Cardiac muscle cell (in vitro differentiated cells and primary cell): ENCODE measurements around the gene PAK2. TPM values are rescaled to one million over a fixed set of nuclear protein-coding genes. Genes with fewer than 3 reads are reported as not detected.

ENCODE experiments used
- DNase-seq, 2 donors: peaks; one replicate each; pipeline versions ENCODE4 v3.0.0 to v3.0.0-alpha.2; 2010 to 2017; ENCODE audit warnings: low read depth in 1 of 2, low spot score in 1 of 2
- H3K27ac ChIP-seq: fragments of 200-600 bp; sonication (generic); 2 replicates; pipeline ENCODE4 v1.5.1; 2016
- H3K27me3 ChIP-seq: fragments of 200-600 bp; sonication (generic); 2 replicates; pipeline ENCODE4 v1.6.0; 2016; ENCODE audit warnings: control low read depth
- H3K36me3 ChIP-seq: fragments of 200-600 bp; sonication (generic); 2 replicates; pipeline ENCODE4 v1.5.1; 2016; ENCODE audit warnings: control low read depth
- H3K4me1 ChIP-seq: fragments of 200-600 bp; sonication (generic); 2 replicates; pipeline ENCODE4 v1.8.1; 2017; ENCODE audit warnings: low read depth, mild to moderate bottlenecking, mixed run types
- H3K4me3 ChIP-seq: fragments of 200-600 bp; sonication (generic); 2 replicates; pipeline ENCODE4 v1.5.1; 2016; ENCODE audit warnings: mild to moderate bottlenecking
- H3K9me3 ChIP-seq: fragments of 200-600 bp; sonication (generic); 2 replicates; pipeline ENCODE4 v1.5.1; 2017; ENCODE audit warnings: low read depth, mild to moderate bottlenecking, control low read depth
- CTCF ChIP-seq: IDR thresholded peaks from 2 replicates; pipeline ENCODE4 v1.5.1; 2012; ENCODE audit warnings: low read depth, mild to moderate bottlenecking, low read length
- polyA plus RNA-seq: library from polyadenylated mRNA; unstranded; fragments of >200 nt; fragmentation: Nextera tagmentation; extraction: Ambion mirVana; gene quantifications from 2 replicates; pipeline ENCODE4 v1.2.1, GENCODE V29; 2016
- total RNA-seq: library from RNA; depleted of rRNA; stranded (reverse); fragments of >200 nt; gene quantifications from 2 replicates; pipeline ENCODE4 v1.2.3, GENCODE V29; 2016

PAK2 gene
- 19.1 and 48.6 TPM in 2 replicates for total RNA-seq
- 18.5 and 35.4 TPM in 2 replicates for polyA plus RNA-seq

- Histone ChIP-seq H3K4me3 (peak within 1 kb of the TSS; percentile 93), H3K9me3 (no peaks in the 10 kb centered on the region), H3K36me3 (peaks cover under 1% of the 10 kb centered on the region), H3K4me1 (no peaks in the 10 kb centered on the region), H3K27ac (peak within 1 kb of the TSS; percentile 98), H3K27me3 (no peaks in the 10 kb centered on the region)
- DNase-seq, result peak; percentile 88 to 93
- TF ChIP-seq CTCF, result no peak
Observed at GRCh38 chr3:196739671-196740480, at the start of gene PAK2. TSS of gene PAK2 (plus strand) at chr3:196739857. CDS start at chr3:196782647, 42,790 bp downstream.

- DNase-seq, result no peak
- TF ChIP-seq CTCF, result no peak
- H3K9me3 ChIP-seq, result no peaks in the 10 kb centered on the region
- no peaks in the 10 kb centered on the region for H3K27me3 ChIP-seq
- H3K27ac ChIP-seq, result no peak overlapping the region
- no peak overlapping the region for H3K4me3 ChIP-seq
- H3K36me3 ChIP-seq, result no peaks in the 10 kb centered on the region
- no peaks in the 10 kb centered on the region for H3K4me1 ChIP-seq
Observed at GRCh38 chr3:196689941-196690660, 49.6 kb upstream of the PAK2 start.

- H3K4me3 ChIP-seq, result no peak overlapping the region
- DNase-seq, result no peak
- no peak overlapping the region for H3K27ac ChIP-seq
- TF ChIP-seq CTCF, result no peak
- H3K9me3 ChIP-seq, result no peaks in the 10 kb centered on the region
- H3K36me3 ChIP-seq, result no peaks in the 10 kb centered on the region
- H3K27me3 ChIP-seq, result no peaks in the 10 kb centered on the region
- no peaks in the 10 kb centered on the region for H3K4me1 ChIP-seq
Observed at GRCh38 chr3:196691386-196691785, 48.3 kb upstream of the PAK2 start.

GRCh38 chr3:196694202-196694638 lies 45.4 kb upstream of the PAK2 start:
- TF ChIP-seq CTCF, result no peak
- no peaks in the 10 kb centered on the region for H3K36me3 ChIP-seq
- peak in 1 of 2 donors; percentile 41 for DNase-seq
- H3K27me3 ChIP-seq, result no peaks in the 10 kb centered on the region
- no peaks in the 10 kb centered on the region for H3K4me1 ChIP-seq
- H3K4me3 ChIP-seq, result no peak overlapping the region
- H3K9me3 ChIP-seq, result no peaks in the 10 kb centered on the region
- no peak overlapping the region for H3K27ac ChIP-seq

GRCh38 chr3:196694941-196695848 lies 44.5 kb upstream of the PAK2 start:
- Histone ChIP-seq H3K27ac (no peak overlapping the region), H3K9me3 (no peaks in the 10 kb centered on the region), H3K27me3 (no peaks in the 10 kb centered on the region), H3K4me3 (no peak overlapping the region), H3K4me1 (no peaks in the 10 kb centered on the region), H3K36me3 (no peaks in the 10 kb centered on the region)
- no peak for DNase-seq
- TF ChIP-seq CTCF, result no peak
